SK-N-SH (cell line): ENCODE measurements around the gene SV2A.
A peak's percentile ranks its signal among the peaks of the same experiment; 100 is the strongest.

Source experiments
- CTCF ChIP-seq: fragments of 200-600 bp; sonication (generic); IDR thresholded peaks from 2 replicates; pipeline ENCODE4 v1.6.1; 2017; ENCODE audit warnings: antibody characterized with exemption, mild to moderate bottlenecking, moderate library complexity
- EZH2phosphoT487 ChIP-seq: fragments of 200-600 bp; sonication (generic); IDR thresholded peaks from 2 replicates; pipeline ENCODE4 v1.6.1; 2017; ENCODE audit warnings: low read depth, mixed run types, mild to moderate bottlenecking, antibody characterized with exemption, moderate library complexity, borderline replicate concordance
- FOXM1 ChIP-seq: IDR thresholded peaks from 2 replicates; pipeline ENCODE4 v1.4.0; 2012; ENCODE audit warnings: low read depth, mild to moderate bottlenecking
- PBX3 ChIP-seq: IDR thresholded peaks from 2 replicates; pipeline ENCODE4; 2012
- RAD21 ChIP-seq: IDR thresholded peaks from 2 replicates; pipeline ENCODE4 v1.6.1; 2012; ENCODE audit warnings: mild to moderate bottlenecking, low read length
- TCF12 ChIP-seq: IDR thresholded peaks from 2 replicates; pipeline ENCODE4 v1.4.0; 2012

- TF ChIP-seq CTCF: no peak
- TF ChIP-seq RAD21: no peak
- no peak for TF ChIP-seq FOXM1
- TF ChIP-seq PBX3: peak; percentile 3; the same call in 1 of the 2 replicates
- TF ChIP-seq EZH2phosphoT487: no peak
- peak; percentile 17; the same call in 1 of the 2 replicates for TF ChIP-seq TCF12
Observed at GRCh38 chr1:149886396-149887195, 31.0 kb downstream of the SV2A start.
